Endothelial cell of umbilical vein (primary cell): Measurements from ENCODE around the gene RAB17. TPM values are rescaled to one million over a fixed set of nuclear protein-coding genes. Genes with fewer than 3 reads are reported as not detected.

Experiments
- BruUV-seq: library from RNA; stranded (reverse); fragments of 400-500 nt; replicated peaks from 2 replicates; lab custom pipeline; 2021; lab: Mats Ljungman, UMichigan
- CTCF ChIA-PET: fragments of 300-600, 350-600 bp; sonication (Branson Sonifier 250); formaldehyde crosslinking; loops from one replicate; lab custom pipeline; 2021; ENCODE audit warnings: antibody characterized with exemption, inconsistent platforms; lab: Charles Lee
- POLR2A ChIA-PET: fragments of 300-600, 350-600 bp; sonication (Branson Sonifier 250); formaldehyde crosslinking; loops from one replicate; lab custom pipeline; 2021; ENCODE audit warnings: antibody characterized with exemption, inconsistent platforms; lab: Charles Lee
- DNase-seq: peaks from one replicate; pipeline ENCODE4 v3.0.0-alpha.2; 2011; ENCODE audit warnings: low read depth, low spot score
- FAIRE-seq: peaks from 2 replicates; lab custom pipeline; 2011; peaks lifted over from hg19 to GRCh38; lab: Jason Lieb, UNC
- H2AFZ ChIP-seq: 2 replicates; pipeline ENCODE4 v1.6.0; 2012; ENCODE audit warnings: low read depth, low read length, control low read depth, inconsistent platforms
- H3K27ac ChIP-seq: 2 replicates; pipeline ENCODE4 v1.5.1; 2011; ENCODE audit warnings: low read depth, mild to moderate bottlenecking, control low read depth, low read length, moderate library complexity; ENCODE audit not compliant: insufficient read depth
- H3K27me3 ChIP-seq, 2 experiments: 2 replicates each; pipeline versions ENCODE4 v1.6.0 to v1.6.1; 2011; ENCODE audit warnings: low read length in 2 of 2, mixed read lengths in 1 of 2; ENCODE audit not compliant: control insufficient read depth in 2 of 2, insufficient read depth in 2 of 2
- H3K36me3 ChIP-seq, 2 experiments: 2 replicates in 1 of 2; 3 replicates in 1 of 2; pipeline ENCODE4 v1.5.1; 2011; ENCODE audit warnings: low read length in 2 of 2, mild to moderate bottlenecking in 1 of 2, moderate library complexity in 1 of 2; ENCODE audit not compliant: control insufficient read depth in 2 of 2, insufficient read depth in 2 of 2; ENCODE audit errors: extremely low read depth in 1 of 2
- H3K4me1 ChIP-seq: 3 replicates; pipeline ENCODE4 v1.5.1; 2011; ENCODE audit warnings: mild to moderate bottlenecking, low read length; ENCODE audit not compliant: control insufficient read depth, insufficient read depth; ENCODE audit errors: extremely low read depth
- H3K4me2 ChIP-seq: 2 replicates; pipeline ENCODE4 v1.6.1; 2011; ENCODE audit warnings: low read length, control low read depth, mixed read lengths; ENCODE audit not compliant: insufficient read depth
- H3K4me3 ChIP-seq, 3 experiments: fragments of 200-600 bp in 1 of 3; sonication (generic), shearing (Covaris generic) in 1 of 3; replicated peaks in 1 of 3; 2 replicates each; pipeline ENCODE4 v1.5.1; 2011 to 2016; ENCODE audit warnings: control low read depth in 3 of 3, low read length in 3 of 3, mild to moderate bottlenecking in 2 of 3, inconsistent platforms in 1 of 3, low read depth in 1 of 3, moderate library complexity in 1 of 3; ENCODE audit not compliant: insufficient read depth in 1 of 3
- H3K79me2 ChIP-seq: 2 replicates; pipeline ENCODE4 v1.6.0; 2012; ENCODE audit warnings: low read length, inconsistent platforms; ENCODE audit not compliant: control insufficient read depth, insufficient read depth
- H3K9ac ChIP-seq: replicated peaks from 2 replicates; pipeline ENCODE3; 2011; ENCODE audit warnings: low read length, control low read depth; ENCODE audit not compliant: insufficient read depth; ENCODE audit errors: extremely low read depth
- H3K9me1 ChIP-seq: replicated peaks from 3 replicates; pipeline ENCODE4 v1.6.0; 2011; ENCODE audit warnings: mild to moderate bottlenecking, low read length; ENCODE audit not compliant: control insufficient read depth, insufficient read depth; ENCODE audit errors: extremely low read depth
- H3K9me3 ChIP-seq: replicated peaks from 2 replicates; pipeline ENCODE4 v1.5.1; 2012; ENCODE audit warnings: low read length, inconsistent platforms; ENCODE audit not compliant: control insufficient read depth, insufficient read depth
- H4K20me1 ChIP-seq: replicated peaks from 2 replicates; pipeline ENCODE3; 2011; ENCODE audit warnings: mild to moderate bottlenecking, low read length; ENCODE audit not compliant: control insufficient read depth, insufficient read depth; ENCODE audit errors: extremely low read depth
- EZH2 ChIP-seq: IDR thresholded peaks from 2 replicates; pipeline ENCODE4 v1.6.1; 2012; ENCODE audit warnings: borderline replicate concordance, low read depth, mild to moderate bottlenecking, moderate library complexity, low read length, inconsistent platforms; ENCODE audit not compliant: severe bottlenecking
- FOS ChIP-seq: IDR thresholded peaks from 2 replicates; pipeline ENCODE4 v1.6.1; 2011; ENCODE audit warnings: mild to moderate bottlenecking, low read length, moderate library complexity, borderline replicate concordance; ENCODE audit not compliant: insufficient read depth
- GATA2 ChIP-seq: IDR thresholded peaks from 2 replicates; pipeline ENCODE4 v1.7.0; 2011; ENCODE audit warnings: low read depth, mild to moderate bottlenecking, moderate library complexity, mixed read lengths, low read length; ENCODE audit not compliant: insufficient read length, insufficient read depth
- JUN ChIP-seq: IDR thresholded peaks from 2 replicates; pipeline ENCODE4 v1.6.1; 2011; ENCODE audit warnings: borderline replicate concordance, low read depth; ENCODE audit not compliant: insufficient read length, insufficient read depth
- MAX ChIP-seq: IDR thresholded peaks from 2 replicates; pipeline ENCODE4 v1.6.1; 2011; ENCODE audit not compliant: insufficient read depth, insufficient read length
- MYC ChIP-seq: IDR thresholded peaks from one replicate; pipeline ENCODE4 v1.6.1; 2011; ENCODE audit warnings: mild to moderate bottlenecking, low read depth, low read length
- POLR2A ChIP-seq: IDR thresholded peaks from 2 replicates; pipeline ENCODE4 v1.6.1; 2012; ENCODE audit warnings: low read depth, mild to moderate bottlenecking, control low read depth, low read length
- POLR2AphosphoS5 ChIP-seq: IDR thresholded peaks from 2 replicates; pipeline ENCODE4 v1.6.1; 2012; ENCODE audit warnings: low read depth, mild to moderate bottlenecking, control low read depth, low read length, moderate library complexity; ENCODE audit not compliant: insufficient read depth
- dilution Hi-C: fragments of 300-500 bp; cut with MboI; formaldehyde crosslinking; loops from one replicate; pipeline ENCODE4 v1.15.0; 2019; ENCODE audit warnings: low sequenced_read_pairs; ENCODE audit not compliant: extremely low pct_ligation_motif_present
- intact Hi-C: fragments of 100-400 bp; cut with micrococcal nuclease; formaldehyde crosslinking; loops from one replicate; pipeline ENCODE4 v1.10.0; 2022
- polyA plus RNA-seq, 4 experiments: library from polyadenylated mRNA; depleted of rRNA in 3 of 4; stranded (reverse) in 3 of 4; unstranded in 1 of 4; fragments of >200 nt; gene quantifications; 2 replicates each; pipeline versions ENCODE4 v1.2.1 to v1.2.3, GENCODE V29; 2011 to 2012; ENCODE audit warnings: missing spikeins in 1 of 4
- total RNA-seq: library from RNA; stranded (reverse); gene quantifications from 2 replicates; pipeline ENCODE4 v1.2.3, GENCODE V29; 2021
- TF ChIP-seq, protein P1 (sequence below), 2 donors: IDR thresholded peaks; 1 replicate in 1 of 2; 2 replicates in 1 of 2; pipeline ENCODE4 v1.5.1; 2011; ENCODE audit warnings: low read length in 2 of 2, mild to moderate bottlenecking in 2 of 2, moderate library complexity in 2 of 2, control low read depth in 1 of 2, inconsistent platforms in 1 of 2, low read depth in 1 of 2; ENCODE audit not compliant: insufficient read depth in 1 of 2; ENCODE audit errors: extremely low read depth in 1 of 2

RAB17 gene
- total and polyA plus RNA-seq, 2 donors (not counting 3 experiments of a cell fraction or from before 2014, with no cell fraction given) = 0.41 to 0.77 TPM

GRCh38 chr2:237614151-237614720 is 23.7 kb upstream of the RAB17 start:
- FAIRE-seq = peak; percentile 86
- Histone ChIP-seq H3K27me3 (no peaks in the 10 kb centered on the region), H3K9me3 (no peaks in the 10 kb centered on the region), H3K4me3 (no peak overlapping the region), H4K20me1 (no peaks in the 10 kb centered on the region), H2AFZ (no peak overlapping the region), H3K9ac (peak overlapping the region; percentile 33), H3K4me2 (peak overlapping the region; percentile 8), H3K4me1 (peaks cover 54% of the 10 kb centered on the region), H3K79me2 (no peaks in the 10 kb centered on the region), H3K27ac (peak overlapping the region; percentile 99), H3K36me3 (no peaks in the 10 kb centered on the region), H3K9me1 (no peaks in the 10 kb centered on the region)
- dilution Hi-C loops (no loop called here), intact Hi-C loops (no loop called here)
- ChIA-PET CTCF (interaction anchor here (1.1 to 2.2 kb wide), 4 partner anchors 10 to 131 kb away, joined by 3 to 8 read pairs (median 4); no protein-coding TSS in a partner anchor), POLR2A (no interaction called here)
- no TSS peak for BruUV-seq
- DNase-seq = peak; percentile 49
- no peak for TF ChIP-seq POLR2A
- TF ChIP-seq, protein P1, sequence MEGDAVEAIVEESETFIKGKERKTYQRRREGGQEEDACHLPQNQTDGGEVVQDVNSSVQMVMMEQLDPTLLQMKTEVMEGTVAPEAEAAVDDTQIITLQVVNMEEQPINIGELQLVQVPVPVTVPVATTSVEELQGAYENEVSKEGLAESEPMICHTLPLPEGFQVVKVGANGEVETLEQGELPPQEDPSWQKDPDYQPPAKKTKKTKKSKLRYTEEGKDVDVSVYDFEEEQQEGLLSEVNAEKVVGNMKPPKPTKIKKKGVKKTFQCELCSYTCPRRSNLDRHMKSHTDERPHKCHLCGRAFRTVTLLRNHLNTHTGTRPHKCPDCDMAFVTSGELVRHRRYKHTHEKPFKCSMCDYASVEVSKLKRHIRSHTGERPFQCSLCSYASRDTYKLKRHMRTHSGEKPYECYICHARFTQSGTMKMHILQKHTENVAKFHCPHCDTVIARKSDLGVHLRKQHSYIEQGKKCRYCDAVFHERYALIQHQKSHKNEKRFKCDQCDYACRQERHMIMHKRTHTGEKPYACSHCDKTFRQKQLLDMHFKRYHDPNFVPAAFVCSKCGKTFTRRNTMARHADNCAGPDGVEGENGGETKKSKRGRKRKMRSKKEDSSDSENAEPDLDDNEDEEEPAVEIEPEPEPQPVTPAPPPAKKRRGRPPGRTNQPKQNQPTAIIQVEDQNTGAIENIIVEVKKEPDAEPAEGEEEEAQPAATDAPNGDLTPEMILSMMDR (IDR thresholded peaks at IDR 0.05; ENCODE audit: extremely low read depth in 1 of 2, insufficient read depth in 1 of 2, low read depth in 1 of 2, low read length in 2 of 2) = peak in 1 of 2 donors; percentile 14
- no peak for TF ChIP-seq FOS
- no peak for TF ChIP-seq MAX
- peak; percentile 73 for TF ChIP-seq POLR2AphosphoS5
- TF ChIP-seq JUN = peak; percentile 70
- TF ChIP-seq GATA2 = peak; percentile 53
- no peak for TF ChIP-seq MYC
- TF ChIP-seq EZH2 = no peak
